ENCODE data around the gene BCL2L12. TPM values are rescaled to one million over a fixed set of nuclear protein-coding genes. Genes with fewer than 3 reads are reported as not detected.

Gene BCL2L12
- polyA plus RNA-seq, 3 donors from 2014 or later = 12.0 to 21.1 (median 20.4) TPM

DNA sequence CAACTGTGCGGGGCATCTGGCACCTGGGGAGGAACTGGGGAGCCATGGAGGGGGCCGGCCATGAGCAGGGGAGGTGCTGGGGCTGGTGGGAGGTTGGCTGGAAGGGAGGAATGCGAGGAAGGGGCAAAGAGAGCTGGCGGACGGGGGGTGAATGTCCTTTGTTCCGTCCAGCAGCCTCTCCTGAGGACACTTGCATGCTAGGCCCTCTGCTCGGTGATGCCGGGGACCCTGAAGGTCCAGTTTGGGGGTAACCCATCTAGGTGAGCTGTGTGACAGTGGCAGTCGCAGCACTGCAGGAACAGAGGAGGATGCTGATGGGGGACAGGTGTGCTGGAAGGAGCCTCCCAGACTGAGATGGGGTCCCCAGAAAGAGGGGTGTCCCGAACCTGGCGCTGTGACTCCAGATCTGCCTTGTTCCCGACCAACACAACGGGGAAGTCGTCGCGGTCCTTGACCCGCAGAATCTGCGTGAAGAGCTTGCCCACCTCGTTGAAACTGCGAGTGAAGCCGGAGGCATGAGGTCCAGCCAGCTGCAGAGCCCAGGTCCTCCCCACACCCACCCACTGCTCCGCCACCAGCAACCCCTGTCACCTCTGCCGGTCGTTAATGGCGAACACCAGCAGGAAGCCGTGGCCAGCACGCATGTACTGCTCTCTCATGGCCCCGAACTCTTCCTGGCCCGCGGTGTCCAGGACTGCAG is 29.4 kb upstream of the BCL2L12 start:
- Mint-ChIP-seq H3K4me1 (peaks cover 29 to 32% of the 10 kb centered on the region in 2 donors), H3K27me3 (ENCODE audit: low read depth in 3 of 3) (peaks cover 0 to 7% (median 1%) of the 10 kb centered on the region in 3 donors), H3K9me3 (no peaks in the 10 kb centered on the region), H3K27ac (no peak overlapping the region), H3K4me3 (no peak overlapping the region), H3K36me3 (no peaks in the 10 kb centered on the region)
- DNase-seq = no peak

- H3K9me3 Mint-ChIP-seq = no peaks in the 10 kb centered on the region
- H3K4me3 Mint-ChIP-seq = peak overlapping the region in 4 of 5 donors; percentile 4 to 52 (median 14)
- peaks cover 5 to 13% (median 9%) of the 10 kb centered on the region in 3 donors for H3K27me3 Mint-ChIP-seq (ENCODE audit: low read depth in 3 of 3)
- H3K27ac Mint-ChIP-seq = peak overlapping the region in 4 of 6 donors; percentile 35 to 75 (median 70)
- peaks cover 43 to 46% of the 10 kb centered on the region in 2 donors for H3K4me1 Mint-ChIP-seq
- no peak for DNase-seq
- no peaks in the 10 kb centered on the region for H3K36me3 Mint-ChIP-seq
These were observed 27.7 kb upstream of the BCL2L12 start for GRCh38 chr19:49637821-49638738.

DNA sequence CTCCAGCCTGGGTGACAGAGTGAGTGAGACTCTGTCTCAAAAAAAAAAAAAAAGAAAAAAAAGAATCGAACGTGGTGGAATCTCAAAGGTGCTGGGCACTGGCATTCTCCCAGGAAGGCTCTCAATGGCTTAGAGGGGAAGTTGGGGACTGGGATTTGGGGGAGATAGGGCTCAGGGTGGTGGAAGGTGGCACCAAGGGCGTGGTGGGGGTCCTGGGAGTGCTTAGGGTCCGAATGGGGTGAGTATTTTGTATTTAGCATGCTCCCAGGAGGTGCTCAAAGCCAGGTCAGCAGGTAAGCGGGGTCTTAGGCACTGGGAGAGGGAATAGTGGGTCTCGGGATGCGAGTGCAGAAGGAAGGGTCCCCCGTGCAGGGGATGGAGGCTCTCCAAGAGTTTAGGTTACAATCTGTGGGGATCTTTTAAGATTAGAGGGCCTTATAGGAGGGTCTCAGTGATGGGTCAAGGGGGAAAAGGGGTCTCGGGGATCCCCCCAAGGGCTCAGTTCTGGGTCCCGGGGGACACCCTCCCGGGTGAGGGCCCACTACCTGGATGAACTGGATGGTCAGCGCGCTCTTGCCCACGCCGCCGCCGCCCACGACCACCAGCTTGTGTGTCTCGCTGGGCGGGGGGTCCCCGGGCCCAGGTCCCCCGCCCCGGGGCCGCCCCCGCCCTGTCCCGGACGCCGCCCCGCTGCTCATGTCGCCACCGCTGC is 26.2 kb upstream of the BCL2L12 start:
- H3K27ac Mint-ChIP-seq = peak overlapping the region in 5 of 6 donors; percentile 65 to 99 (median 79)
- H3K36me3 Mint-ChIP-seq = no peaks in the 10 kb centered on the region
- H3K9me3 Mint-ChIP-seq = no peaks in the 10 kb centered on the region
- H3K4me1 Mint-ChIP-seq = peaks cover 55 to 61% of the 10 kb centered on the region in 2 donors
- H3K4me3 Mint-ChIP-seq = peak overlapping the region; percentile 92 to 97 (median 95)
- H3K27me3 Mint-ChIP-seq (ENCODE audit: low read depth in 3 of 3) = peaks cover 5 to 13% (median 9%) of the 10 kb centered on the region in 3 donors
- DNase-seq = no peak

DNA sequence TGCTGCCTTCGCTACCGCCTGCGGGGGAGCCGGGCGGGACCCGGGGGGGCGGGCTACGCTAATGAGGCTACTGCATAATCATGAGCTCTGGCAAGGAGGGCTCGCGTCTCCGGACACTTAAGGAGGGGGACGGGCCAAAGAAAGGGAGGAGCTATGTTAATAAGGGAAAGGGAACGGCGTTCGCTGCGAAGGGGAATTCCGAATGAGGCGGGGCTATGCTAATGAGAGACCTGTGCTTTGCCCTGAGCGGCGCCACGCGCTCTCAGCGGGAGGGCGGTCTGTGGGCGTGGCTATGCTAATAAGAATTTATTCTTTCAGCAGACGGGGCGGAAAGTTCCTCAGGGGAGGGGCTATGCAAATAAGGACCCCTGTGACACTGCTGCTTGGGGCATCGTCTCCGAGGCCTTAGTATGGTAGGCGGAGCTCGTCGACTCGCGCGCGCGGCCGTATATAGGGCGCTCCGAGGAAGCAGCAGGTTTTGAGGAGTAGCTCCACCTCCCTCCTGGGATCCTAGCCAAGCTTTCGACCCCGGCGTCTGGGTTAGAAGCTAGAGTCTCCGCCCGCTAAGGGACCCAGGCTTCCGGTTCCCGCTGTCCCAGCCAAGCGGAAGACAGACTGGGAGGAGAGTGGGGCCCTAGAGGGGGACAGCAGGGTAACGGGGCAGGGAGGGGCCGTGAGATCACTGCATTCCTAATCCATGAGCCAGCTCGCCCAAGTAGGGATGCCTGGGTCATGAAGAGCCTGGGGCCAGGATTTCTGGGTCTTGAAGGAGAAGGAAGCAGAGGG is 25.4 kb upstream of the BCL2L12 start, which contains the start of gene RRAS:
TSS of gene RRAS (minus strand) at position 31 of the 786 bp plus-strand sequence. CDS start 45 bp downstream, outside the sequence.
- peak; percentile 100 for DNase-seq
- Mint-ChIP-seq H3K4me3 (peak within 1 kb of the TSS; percentile 92 to 97 (median 95)), H3K27ac (peak within 1 kb of the TSS; percentile 93 to 100 (median 98)), H3K27me3 (ENCODE audit: low read depth in 3 of 3) (peaks cover 5 to 10% (median 9%) of the 10 kb centered on the region in 3 donors), H3K9me3 (no peaks in the 10 kb centered on the region), H3K36me3 (no peaks in the 10 kb centered on the region), H3K4me1 (peaks cover 55 to 64% of the 10 kb centered on the region in 2 donors)

GRCh38 chr19:49641688-49642491 is 23.8 kb upstream of the BCL2L12 start, which contains the start of gene SCAF1:
SCAF1 (plus strand) TSS chr19:49642209; CDS start chr19:49645027, 2,818 bp downstream.
- Mint-ChIP-seq H3K27me3 (ENCODE audit: low read depth in 3 of 3) (peaks cover 5 to 9% (median 8%) of the 10 kb centered on the region in 3 donors), H3K36me3 (no peaks in the 10 kb centered on the region), H3K27ac (peak within 1 kb of the TSS; percentile 93 to 100 (median 98)), H3K4me3 (peak within 1 kb of the TSS; percentile 92 to 97 (median 95)), H3K9me3 (no peaks in the 10 kb centered on the region), H3K4me1 (peaks cover 57 to 66% of the 10 kb centered on the region in 2 donors)
- peak; percentile 100 for DNase-seq

DNA sequence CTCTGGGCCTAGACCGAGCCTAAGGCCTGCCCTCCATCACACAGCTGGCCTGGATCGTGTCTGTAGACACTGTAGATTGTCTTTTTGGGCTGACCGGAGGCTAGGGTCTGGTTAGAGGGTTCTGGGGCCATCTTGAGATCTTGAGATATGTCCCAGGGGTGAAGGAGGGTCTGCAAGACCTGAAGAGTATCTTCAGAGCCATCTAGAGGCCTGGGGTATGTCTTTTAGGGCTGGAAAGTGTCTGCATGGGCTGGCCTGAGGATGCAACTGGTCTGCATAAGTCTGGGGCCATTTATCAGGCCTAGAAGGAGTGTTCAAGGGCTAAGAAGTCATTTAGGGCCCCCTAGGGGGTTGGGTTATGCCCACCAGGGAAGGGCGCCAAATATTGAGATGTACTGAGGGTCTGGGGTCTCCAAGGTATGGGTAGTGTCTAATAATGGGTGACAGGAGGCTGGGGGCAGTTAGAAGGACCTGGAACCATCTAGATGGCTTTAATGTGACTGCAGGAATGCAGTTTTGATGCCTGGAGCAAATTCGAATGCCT is 23.2 kb upstream of the BCL2L12 start:
- H3K4me3 Mint-ChIP-seq = peak overlapping the region; percentile 92 to 97 (median 95)
- DNase-seq = no peak
- H3K36me3 Mint-ChIP-seq = no peaks in the 10 kb centered on the region
- peaks cover 5 to 9% (median 8%) of the 10 kb centered on the region in 3 donors for H3K27me3 Mint-ChIP-seq (ENCODE audit: low read depth in 3 of 3)
- peak overlapping the region; percentile 93 to 99 (median 96) for H3K27ac Mint-ChIP-seq
- H3K4me1 Mint-ChIP-seq = peaks cover 56 to 69% of the 10 kb centered on the region in 2 donors
- H3K9me3 Mint-ChIP-seq = no peaks in the 10 kb centered on the region

- H3K36me3 Mint-ChIP-seq = no peaks in the 10 kb centered on the region
- H3K4me1 Mint-ChIP-seq = peaks cover 50 to 62% of the 10 kb centered on the region in 2 donors
- peak overlapping the region; percentile 92 to 97 (median 95) for H3K4me3 Mint-ChIP-seq
- no peak for DNase-seq
- H3K9me3 Mint-ChIP-seq = no peaks in the 10 kb centered on the region
- peak overlapping the region; percentile 61 to 99 (median 94) for H3K27ac Mint-ChIP-seq
- H3K27me3 Mint-ChIP-seq (ENCODE audit: low read depth in 3 of 3) = peaks cover 5 to 8% (median 7%) of the 10 kb centered on the region in 3 donors
These were observed 22.3 kb upstream of the BCL2L12 start for GRCh38 chr19:49643466-49643865.

GRCh38 chr19:49645592-49645991 is 20.1 kb upstream of the BCL2L12 start:
- peaks cover 36 to 46% of the 10 kb centered on the region in 2 donors for H3K4me1 Mint-ChIP-seq
- peaks cover 0 to 5% (median 3%) of the 10 kb centered on the region in 3 donors for H3K36me3 Mint-ChIP-seq
- no peak overlapping the region for H3K4me3 Mint-ChIP-seq
- no peaks in the 10 kb centered on the region for H3K9me3 Mint-ChIP-seq
- DNase-seq = no peak
- H3K27ac Mint-ChIP-seq = peak overlapping the region in 1 of 6 donors; percentile 50
- H3K27me3 Mint-ChIP-seq (ENCODE audit: low read depth in 3 of 3) = peaks cover 5 to 8% (median 6%) of the 10 kb centered on the region in 3 donors

DNA sequence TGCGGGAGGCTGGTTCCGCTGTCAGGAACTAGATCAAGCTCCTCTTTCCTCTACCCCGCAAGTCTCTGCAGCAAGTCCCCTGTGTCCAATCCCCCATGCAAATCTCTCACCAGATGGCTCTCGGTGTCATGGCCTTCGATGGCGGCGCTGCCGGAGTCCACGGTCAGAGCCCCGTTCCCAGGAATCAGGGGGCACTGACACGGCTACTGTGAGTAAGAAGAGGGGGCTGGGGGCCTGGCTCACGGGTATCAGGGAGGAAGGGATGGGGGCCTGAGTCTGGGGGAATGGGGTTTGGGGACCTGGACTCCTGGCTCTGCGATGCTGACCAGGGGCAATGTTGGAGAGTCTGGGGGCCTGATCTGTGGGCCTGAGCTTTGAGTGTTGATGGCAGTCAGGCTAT is 19.7 kb upstream of the BCL2L12 start:
- DNase-seq = no peak
- Mint-ChIP-seq H3K36me3 (peaks cover 0 to 5% (median 3%) of the 10 kb centered on the region in 3 donors), H3K27ac (peak overlapping the region in 1 of 6 donors; percentile 7), H3K4me1 (peaks cover 32 to 42% of the 10 kb centered on the region in 2 donors), H3K4me3 (no peak overlapping the region), H3K27me3 (ENCODE audit: low read depth in 3 of 3) (peaks cover 5 to 8% (median 7%) of the 10 kb centered on the region in 3 donors), H3K9me3 (no peaks in the 10 kb centered on the region)

GRCh38 chr19:49646586-49646985 is 19.1 kb upstream of the BCL2L12 start:
- peak overlapping the region in 1 of 6 donors; percentile 3 for H3K27ac Mint-ChIP-seq
- H3K9me3 Mint-ChIP-seq = no peaks in the 10 kb centered on the region
- peaks cover 4 to 7% (median 6%) of the 10 kb centered on the region in 3 donors for H3K27me3 Mint-ChIP-seq (ENCODE audit: low read depth in 3 of 3)
- peaks cover 26 to 37% of the 10 kb centered on the region in 2 donors for H3K4me1 Mint-ChIP-seq
- H3K4me3 Mint-ChIP-seq = no peak overlapping the region
- peaks cover 0 to 5% (median 3%) of the 10 kb centered on the region in 3 donors for H3K36me3 Mint-ChIP-seq
- no peak for DNase-seq

- Mint-ChIP-seq H3K36me3 (peaks cover 7 to 9% (median 9%) of the 10 kb centered on the region in 3 donors), H3K27ac (no peak overlapping the region), H3K9me3 (no peaks in the 10 kb centered on the region), H3K27me3 (ENCODE audit: low read depth in 3 of 3) (peaks cover 2 to 4% (median 3%) of the 10 kb centered on the region in 3 donors), H3K4me1 (peaks cover 13 to 14% of the 10 kb centered on the region in 2 donors), H3K4me3 (no peak overlapping the region)
- DNase-seq = no peak
These were observed 14.5 kb upstream of the BCL2L12 start for GRCh38 chr19:49651029-49651819.
